ENCODE data around the gene VPREB1.
A peak's percentile ranks its signal among the peaks of the same experiment; 100 is the strongest.
"Not testable (repeated sequence)": the region's sequence is repeated elsewhere in the genome, so short reads cannot be mapped to it uniquely, and the experiment has no call there.

VPREB1 gene

DNA sequence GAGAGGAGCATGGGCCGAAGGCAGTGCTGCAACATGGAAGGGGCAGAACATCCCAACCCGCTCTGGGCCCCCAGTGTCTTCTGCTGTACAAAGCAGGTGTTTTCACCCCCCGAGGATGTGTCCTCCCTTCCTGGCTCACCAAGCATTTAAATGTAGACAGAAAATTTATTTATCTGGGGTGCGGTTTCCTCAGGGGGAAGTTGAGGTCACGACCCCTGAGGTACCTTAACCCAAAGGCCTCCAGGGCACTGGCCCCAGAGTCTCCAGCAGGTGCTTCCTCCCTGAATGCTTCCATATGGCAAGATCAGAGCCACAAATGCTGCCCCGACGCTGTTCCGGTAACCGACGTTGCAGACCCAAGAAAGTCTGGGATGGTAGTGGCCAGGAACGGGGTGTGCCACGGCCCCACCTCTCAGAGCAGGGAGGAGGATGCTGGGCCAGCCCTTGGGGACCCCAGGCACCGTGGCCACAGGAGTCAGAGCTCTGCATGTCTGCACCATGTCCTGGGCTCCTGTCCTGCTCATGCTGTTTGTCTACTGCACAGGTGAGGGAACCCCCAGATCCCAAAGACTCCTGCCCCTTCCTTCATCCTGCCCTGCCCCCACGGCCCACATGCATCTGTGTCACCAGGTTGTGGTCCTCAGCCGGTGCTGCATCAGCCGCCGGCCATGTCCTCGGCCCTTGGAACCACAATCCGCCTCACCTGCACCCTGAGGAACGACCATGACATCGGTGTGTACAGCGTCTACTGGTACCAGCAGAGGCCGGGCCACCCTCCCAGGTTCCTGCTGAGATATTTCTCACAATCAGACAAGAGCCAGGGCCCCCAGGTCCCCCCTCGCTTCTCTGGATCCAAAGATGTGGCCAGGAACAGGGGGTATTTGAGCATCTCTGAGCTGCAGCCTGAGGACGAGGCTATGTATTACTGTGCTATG, at the start of gene VPREB1:
Gene VPREB1, plus strand, starts transcription at position 471 of the 935 bp plus-strand sequence. Its CDS starts 28 bp downstream, at position 499.
- no peak for DNase-seq

GRCh38 chr22:22194931-22195264, 49.7 kb upstream of the VPREB1 start:
- no peak for DNase-seq

- DNase-seq = peak; percentile 66
Observed at GRCh38 chr22:22195265-22196017, 49.1 kb upstream of the VPREB1 start.

GRCh38 chr22:22196018-22196533, 48.5 kb upstream of the VPREB1 start:
- no peak for DNase-seq

DNA sequence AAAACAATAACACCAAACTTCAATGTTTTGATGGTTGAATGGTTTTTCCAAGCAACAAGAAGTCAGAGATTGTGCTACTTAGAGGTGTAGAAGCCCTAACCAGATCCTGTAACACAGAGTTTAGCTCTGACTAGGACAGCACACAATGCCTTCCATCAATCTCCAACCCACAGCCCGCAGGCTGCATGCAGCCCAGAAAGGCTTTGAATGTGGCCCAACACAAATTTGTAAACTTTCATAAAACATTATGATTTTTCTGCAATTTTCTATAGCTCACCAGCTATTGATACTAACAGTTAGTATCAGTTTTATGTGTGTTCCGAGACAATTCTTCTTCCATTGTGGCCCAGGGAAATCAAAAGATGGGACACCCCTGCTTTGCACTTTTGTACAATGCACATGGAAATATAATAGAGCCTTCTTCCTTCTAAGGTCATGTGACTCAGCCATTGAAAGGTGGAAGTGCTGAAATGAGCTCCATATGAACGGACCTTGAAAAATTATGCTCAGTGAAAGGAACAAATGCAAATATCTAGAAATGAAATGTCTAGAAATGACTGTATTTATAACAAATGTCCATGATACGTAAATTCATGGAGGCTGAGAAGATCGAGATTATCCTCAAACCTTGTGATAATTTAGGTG, 47.6 kb upstream of the VPREB1 start:
- no peak for DNase-seq

GRCh38 chr22:22197993-22198402, 46.6 kb upstream of the VPREB1 start:
- DNase-seq = no peak

- no peak for DNase-seq
Observed at GRCh38 chr22:22198751-22199150, 45.8 kb upstream of the VPREB1 start.

DNA sequence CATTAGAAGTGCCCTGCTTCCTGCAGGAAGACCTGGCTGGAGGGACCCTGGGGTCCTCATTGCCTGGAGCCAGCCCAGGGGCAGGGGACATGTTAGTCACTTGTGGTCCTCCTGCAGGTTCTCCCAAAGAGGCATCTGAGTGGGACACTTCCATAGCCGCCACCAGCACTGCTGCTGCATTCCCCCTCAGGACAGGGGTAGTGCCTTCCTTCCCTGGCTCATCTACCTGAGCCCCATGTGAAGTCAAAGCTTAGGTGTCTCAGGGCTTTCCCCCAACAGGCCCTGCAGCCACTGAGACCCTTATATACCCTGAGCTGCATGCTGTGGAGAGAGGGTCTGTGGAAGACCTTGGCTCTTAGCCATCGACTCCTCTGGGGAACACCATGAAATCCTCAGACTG, 45.0 kb upstream of the VPREB1 start:
- no peak for DNase-seq

DNA sequence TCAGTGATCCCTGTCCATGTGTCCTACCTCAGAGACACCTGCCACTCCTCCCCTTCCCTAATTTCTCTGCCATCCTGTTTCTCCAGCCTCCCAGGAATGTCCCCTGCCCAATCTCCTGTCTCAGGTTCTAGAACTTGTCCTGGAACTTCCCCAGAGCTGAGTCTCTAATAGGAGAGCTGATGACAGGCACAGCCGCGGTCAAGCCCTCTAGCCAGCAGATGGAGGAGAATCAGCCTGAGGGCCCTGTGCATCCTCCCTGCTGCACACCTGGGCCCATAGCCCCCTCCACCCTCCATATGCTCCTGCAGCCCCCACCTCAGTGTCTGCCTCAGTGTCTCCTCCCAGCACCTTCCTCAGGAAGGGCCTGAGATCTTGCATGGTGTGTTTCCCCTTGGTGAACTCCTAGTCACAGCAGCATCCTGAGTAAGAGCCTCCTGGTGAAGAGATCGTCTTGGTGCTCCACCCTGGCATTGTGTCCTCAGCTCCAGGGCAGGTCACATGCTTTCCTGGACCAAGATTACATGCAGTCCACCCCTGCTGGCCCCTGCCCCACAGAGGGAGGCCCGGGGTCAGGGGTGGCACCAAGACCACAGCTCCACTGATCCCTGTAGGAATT, 43.9 kb upstream of the VPREB1 start:
- no peak for DNase-seq

DNA sequence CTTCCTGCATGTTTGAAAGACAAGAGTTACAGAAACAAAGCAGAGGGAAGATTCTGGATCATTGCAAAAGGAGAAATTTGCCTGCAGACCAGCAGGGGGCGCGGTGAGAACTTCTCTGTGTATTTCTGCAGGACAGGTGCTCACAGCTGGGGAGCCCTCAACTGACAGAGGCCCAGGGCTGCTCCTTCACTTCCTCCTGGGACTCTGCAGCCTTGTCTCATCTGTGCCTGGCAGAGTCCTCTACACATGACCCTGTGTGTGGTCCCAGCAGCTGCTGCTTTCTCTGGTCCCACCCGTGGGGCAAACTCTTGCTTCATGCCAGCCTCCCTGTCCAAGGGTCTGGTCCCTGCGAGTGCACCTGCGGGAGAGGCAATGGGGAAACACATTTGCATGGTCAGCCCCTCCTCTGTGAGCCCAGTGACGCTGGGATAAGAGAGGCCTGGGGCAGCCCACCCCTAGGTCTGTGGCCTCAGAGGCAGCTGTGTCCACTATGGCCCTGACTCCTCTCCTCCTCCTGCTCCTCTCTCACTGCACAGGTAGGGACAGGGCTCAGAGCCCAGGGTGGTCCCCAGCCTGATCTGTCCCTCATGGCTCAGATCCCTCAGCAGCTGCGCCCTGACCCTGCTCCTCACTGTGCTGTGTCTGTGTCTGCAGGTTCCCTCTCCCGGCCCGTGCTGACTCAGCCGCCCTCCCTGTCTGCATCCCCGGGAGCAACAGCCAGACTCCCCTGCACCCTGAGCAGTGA, 43.2 kb upstream of the VPREB1 start:
- no peak for DNase-seq

DNA sequence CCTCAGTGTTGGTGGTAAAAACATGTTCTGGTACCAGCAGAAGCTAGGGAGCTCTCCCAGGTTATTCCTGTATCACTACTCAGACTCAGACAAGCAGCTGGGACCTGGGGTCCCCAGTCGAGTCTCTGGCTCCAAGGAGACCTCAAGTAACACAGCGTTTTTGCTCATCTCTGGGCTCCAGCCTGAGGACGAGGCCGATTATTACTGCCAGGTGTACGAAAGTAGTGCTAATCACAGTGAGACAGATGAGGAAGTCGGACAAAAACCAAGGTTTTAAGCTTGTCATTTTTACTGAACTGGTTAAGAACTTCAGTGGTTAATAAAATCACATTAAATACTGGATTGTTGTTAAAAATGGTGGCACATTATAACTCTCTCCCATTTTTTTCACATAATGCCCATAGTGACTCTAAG, 42.6 kb upstream of the VPREB1 start:
- DNase-seq = no peak

- no peak for DNase-seq
Observed at GRCh38 chr22:22203048-22203971, 41.3 kb upstream of the VPREB1 start.

DNA sequence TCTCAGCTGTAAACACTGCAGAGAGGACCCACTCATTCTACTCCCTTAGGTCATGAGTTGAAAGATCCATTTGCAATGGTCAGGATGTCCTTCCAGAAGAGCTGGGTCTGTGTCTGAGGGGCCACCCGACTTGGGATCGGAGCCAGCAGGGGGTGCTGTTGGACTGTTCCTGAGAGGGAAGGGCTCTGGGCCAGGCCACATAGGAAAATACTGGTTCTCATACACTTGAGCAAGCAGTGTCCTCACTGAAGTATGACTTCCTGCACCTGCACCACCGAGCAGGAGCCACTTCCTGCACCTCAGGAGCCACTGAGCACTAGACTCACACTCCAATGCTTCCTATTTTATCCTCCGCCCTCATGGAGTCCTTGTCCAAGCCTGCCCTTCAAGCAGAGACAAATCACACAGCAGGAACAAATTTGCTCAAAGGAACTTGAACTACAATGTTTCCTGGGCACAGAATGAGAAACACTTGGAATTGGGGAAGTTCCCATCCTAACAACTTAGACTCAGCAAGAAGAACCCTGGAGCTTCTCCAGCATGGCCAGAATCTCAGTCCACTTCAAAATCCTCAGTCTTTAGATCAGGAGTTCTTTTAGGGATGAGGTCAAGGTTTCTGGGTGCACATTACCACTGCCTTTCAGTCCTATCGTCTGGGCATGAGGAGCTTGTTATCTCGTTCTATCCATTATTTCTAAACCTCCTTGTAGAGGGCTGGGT, 36.6 kb upstream of the VPREB1 start:
- DNase-seq = no peak

- no peak for DNase-seq
Observed at GRCh38 chr22:22208652-22209051, 35.9 kb upstream of the VPREB1 start.

DNA sequence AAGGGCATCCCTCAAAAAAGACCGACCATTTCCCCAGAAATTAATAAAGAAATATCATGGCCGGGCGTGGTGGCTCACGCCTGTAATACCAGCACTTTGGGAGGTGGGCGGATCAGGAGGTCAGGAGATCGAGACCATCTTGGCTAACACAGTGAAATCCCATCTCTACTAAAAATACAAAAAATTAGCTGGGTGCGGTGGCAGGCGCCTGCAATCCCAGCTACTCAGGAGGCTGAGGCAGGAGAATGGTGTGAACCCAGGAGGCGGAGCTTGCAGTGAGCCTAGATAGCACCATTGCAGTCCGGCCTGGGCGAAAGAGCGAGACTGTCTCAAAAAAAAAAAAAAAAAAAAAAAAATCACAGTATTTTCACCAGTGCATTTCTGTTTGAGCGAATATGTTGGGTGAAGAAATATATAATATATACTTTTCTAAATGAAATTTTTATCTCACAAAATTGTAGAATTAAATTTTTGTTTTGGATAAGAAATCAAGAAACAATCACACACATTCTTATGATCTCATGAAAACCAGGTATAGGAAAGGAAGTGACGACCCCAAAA, 35.4 kb upstream of the VPREB1 start:
- not testable (repeated sequence) for DNase-seq

GRCh38 chr22:22210375-22210774, 34.2 kb upstream of the VPREB1 start:
- no peak for DNase-seq

DNA sequence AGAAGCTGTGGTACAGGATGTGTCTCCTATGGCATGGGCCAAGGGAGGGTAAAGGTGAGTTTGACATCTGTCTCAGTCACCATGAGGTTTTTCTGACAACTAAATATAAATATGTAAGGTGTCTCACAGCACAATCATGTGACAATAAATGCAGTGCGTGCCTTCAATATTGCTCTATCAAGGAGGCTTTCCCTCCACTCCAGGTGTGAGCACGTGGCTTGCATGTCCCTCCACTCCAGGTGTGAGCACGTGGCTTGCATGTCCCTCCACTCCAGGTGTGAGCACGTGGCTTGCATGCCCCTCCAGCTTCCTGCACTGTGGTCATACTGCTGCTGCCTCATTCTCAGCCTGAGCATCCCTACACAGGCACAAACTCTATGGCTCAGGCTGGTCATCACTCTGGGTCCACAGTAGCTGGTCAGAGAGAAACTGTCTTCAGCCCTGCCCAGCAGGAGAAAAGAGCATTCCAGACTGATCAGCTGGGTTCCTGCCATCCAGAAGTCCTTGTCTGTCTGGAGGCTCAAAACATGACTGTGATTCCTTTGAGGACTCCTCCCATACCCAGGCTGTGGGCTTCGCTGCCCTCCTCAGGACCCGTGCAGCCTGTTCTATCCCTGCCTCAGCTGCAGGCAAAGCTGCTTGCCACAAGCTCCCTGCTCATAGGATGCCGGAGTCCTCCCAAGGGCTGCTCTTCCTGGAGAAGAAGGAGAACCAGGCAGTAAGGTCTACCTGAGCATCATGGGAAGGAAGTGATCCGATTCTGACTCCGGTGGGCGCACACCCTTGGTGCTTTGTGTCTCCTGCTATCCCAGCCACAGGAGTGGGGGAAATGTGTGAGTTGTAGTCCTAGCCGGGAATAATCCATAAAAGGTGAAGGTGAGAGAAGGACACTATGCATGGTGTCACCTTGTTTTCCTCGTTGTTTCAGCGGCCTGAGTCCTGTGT, 33.4 kb upstream of the VPREB1 start:
- DNase-seq = no peak

DNA sequence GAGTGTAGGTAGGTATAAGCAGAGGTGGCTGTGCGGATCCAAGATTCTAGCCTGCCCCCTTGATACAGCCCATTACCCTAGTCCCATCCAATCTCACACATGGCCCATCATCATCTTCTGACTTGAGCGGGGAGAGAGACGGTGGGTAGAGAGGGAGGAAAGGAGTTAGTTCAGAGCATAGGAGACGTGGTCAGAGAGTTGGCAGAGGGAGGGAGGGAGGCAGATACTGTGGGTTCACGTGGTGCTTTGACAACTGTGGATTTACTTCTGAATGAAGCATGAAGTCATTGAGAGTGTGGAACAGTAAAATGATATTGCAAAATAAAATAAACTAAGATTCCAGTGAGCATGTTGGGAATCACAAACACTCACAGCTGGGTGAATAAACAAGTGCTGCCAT, 31.4 kb upstream of the VPREB1 start:
- DNase-seq = no peak

DNA sequence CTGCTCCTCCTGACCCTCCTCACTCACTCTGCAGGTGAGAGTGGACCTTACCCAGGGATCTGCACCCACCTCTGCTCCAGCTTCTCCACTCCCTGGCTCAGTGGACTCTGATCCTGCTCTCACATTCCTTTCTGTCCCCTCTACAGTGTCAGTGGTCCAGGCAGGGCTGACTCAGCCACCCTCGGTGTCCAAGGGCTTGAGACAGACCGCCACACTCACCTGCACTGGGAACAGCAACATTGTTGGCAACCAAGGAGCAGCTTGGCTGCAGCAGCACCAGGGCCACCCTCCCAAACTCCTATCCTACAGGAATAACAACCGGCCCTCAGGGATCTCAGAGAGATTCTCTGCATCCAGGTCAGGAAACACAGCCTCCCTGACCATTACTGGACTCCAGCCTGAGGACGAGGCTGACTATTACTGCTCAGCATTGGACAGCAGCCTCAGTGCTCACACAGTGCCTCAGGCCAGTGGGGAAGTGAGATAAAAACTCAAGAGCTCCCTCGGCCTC, 29.7 kb upstream of the VPREB1 start:
- DNase-seq = no peak

Measured in NCI-H524 treated with DMSO at 0.1 percent for 48 hours (cell line).